ENCODE measurements around the gene MEI1. TPM values are rescaled to one million over a fixed set of nuclear protein-coding genes. Genes with fewer than 3 reads are reported as not detected.
"Not testable (repeated sequence)": the region's sequence is repeated elsewhere in the genome, so short reads cannot be mapped to it uniquely, and the experiment has no call there.

MEI1 gene
- total RNA-seq, 1 experiment from 2014 or later, result 0.24 TPM

DNA sequence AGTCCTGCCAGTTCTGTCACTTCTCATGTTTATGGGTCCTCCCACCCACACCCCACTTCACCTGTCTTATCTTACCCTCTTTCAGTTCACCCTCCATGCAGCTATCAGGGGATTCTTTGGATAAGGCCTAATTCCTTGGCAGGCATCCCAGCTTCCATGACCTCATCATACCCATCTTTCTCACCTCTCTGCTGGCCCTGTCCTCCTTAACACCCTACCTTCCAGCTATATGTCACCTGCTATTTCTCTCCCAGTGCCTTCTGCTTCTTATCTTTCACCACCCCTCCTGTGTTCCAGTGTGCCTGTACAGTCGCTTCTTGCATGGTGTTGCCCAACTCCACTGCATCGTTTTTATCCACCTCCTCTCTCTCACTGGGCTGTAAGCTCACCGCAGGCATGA is 38.9 kb upstream of the MEI1 start:
- Histone ChIP-seq H3K4me1 (ENCODE audit: insufficient read depth, low read length, poor library complexity, severe bottlenecking) (peaks cover 15% of the 10 kb centered on the region), H3K9me3 (ENCODE audit: low read depth, low read length, poor library complexity, severe bottlenecking) (no peaks in the 10 kb centered on the region), H3K36me3 (ENCODE audit: insufficient read depth, low read length, poor library complexity, severe bottlenecking) (peaks cover 90% of the 10 kb centered on the region), H3K27ac (ENCODE audit: low read depth, low read length, poor library complexity, severe bottlenecking) (no peak overlapping the region), H3K4me3 (ENCODE audit: low read depth, low read length, poor library complexity, severe bottlenecking) (no peak overlapping the region), H3K27me3 (replicated peaks; ENCODE audit: insufficient read depth, low read depth, low read length, poor library complexity) (no peaks in the 10 kb centered on the region)
- ChIA-PET POLR2A (ENCODE audit: low non-redundant PET) (no interaction called here), CTCF (no interaction called here)
- no peak for TF ChIP-seq EZH2 (IDR thresholded peaks at IDR 0.05; ENCODE audit: borderline replicate concordance, low read depth, low read length, poor library complexity, severe bottlenecking)
- TF ChIP-seq, protein P1, sequence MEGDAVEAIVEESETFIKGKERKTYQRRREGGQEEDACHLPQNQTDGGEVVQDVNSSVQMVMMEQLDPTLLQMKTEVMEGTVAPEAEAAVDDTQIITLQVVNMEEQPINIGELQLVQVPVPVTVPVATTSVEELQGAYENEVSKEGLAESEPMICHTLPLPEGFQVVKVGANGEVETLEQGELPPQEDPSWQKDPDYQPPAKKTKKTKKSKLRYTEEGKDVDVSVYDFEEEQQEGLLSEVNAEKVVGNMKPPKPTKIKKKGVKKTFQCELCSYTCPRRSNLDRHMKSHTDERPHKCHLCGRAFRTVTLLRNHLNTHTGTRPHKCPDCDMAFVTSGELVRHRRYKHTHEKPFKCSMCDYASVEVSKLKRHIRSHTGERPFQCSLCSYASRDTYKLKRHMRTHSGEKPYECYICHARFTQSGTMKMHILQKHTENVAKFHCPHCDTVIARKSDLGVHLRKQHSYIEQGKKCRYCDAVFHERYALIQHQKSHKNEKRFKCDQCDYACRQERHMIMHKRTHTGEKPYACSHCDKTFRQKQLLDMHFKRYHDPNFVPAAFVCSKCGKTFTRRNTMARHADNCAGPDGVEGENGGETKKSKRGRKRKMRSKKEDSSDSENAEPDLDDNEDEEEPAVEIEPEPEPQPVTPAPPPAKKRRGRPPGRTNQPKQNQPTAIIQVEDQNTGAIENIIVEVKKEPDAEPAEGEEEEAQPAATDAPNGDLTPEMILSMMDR (conservative IDR thresholded peaks at IDR 0.05; ENCODE audit: low read depth, low read length), result no peak
- BruUV-seq (replicated peaks), result no TSS peak
- intact Hi-C loops (cut with micrococcal nuclease; ENCODE audit: unreplicated experiment), result no loop called here
- DNase-seq (ENCODE audit: low spot score), result no peak

DNA sequence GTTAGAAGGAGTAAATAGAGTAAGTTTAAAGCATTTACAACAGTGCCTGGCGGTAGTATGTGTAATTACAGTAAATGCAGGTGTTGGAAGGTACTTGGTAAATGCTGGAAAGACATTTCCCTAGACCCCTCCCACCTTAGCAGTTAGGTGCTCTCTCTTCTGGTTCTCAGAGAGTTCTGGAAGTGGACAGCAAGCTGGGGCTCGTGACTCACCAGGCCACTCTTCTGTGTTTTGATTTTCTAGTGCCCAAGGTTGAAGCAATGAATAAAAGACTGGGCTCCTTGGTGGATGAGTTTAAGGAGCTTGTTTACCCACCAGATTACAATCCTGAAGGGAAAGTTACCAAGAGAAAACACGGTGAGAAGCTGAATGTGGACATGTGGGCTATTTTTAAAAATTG is 38.2 kb upstream of the MEI1 start:
- Histone ChIP-seq H3K4me3 (ENCODE audit: low read depth, low read length, poor library complexity, severe bottlenecking) (no peak overlapping the region), H3K27ac (ENCODE audit: low read depth, low read length, poor library complexity, severe bottlenecking) (no peak overlapping the region), H3K4me1 (ENCODE audit: insufficient read depth, low read length, poor library complexity, severe bottlenecking) (peaks cover 11% of the 10 kb centered on the region), H3K9me3 (ENCODE audit: low read depth, low read length, poor library complexity, severe bottlenecking) (no peaks in the 10 kb centered on the region), H3K27me3 (replicated peaks; ENCODE audit: insufficient read depth, low read depth, low read length, poor library complexity) (no peaks in the 10 kb centered on the region), H3K36me3 (ENCODE audit: insufficient read depth, low read length, poor library complexity, severe bottlenecking) (peaks cover 85% of the 10 kb centered on the region)
- ChIA-PET POLR2A (ENCODE audit: low non-redundant PET) (no interaction called here), CTCF (no interaction called here)
- no peak for DNase-seq (ENCODE audit: low spot score)
- no TSS peak for BruUV-seq (replicated peaks)
- intact Hi-C loops (cut with micrococcal nuclease; ENCODE audit: unreplicated experiment), result no loop called here
- TF ChIP-seq EZH2 (IDR thresholded peaks at IDR 0.05; ENCODE audit: borderline replicate concordance, low read depth, low read length, poor library complexity, severe bottlenecking), result no peak
- TF ChIP-seq, protein P1 (conservative IDR thresholded peaks at IDR 0.05; ENCODE audit: low read depth, low read length), result no peak

DNA sequence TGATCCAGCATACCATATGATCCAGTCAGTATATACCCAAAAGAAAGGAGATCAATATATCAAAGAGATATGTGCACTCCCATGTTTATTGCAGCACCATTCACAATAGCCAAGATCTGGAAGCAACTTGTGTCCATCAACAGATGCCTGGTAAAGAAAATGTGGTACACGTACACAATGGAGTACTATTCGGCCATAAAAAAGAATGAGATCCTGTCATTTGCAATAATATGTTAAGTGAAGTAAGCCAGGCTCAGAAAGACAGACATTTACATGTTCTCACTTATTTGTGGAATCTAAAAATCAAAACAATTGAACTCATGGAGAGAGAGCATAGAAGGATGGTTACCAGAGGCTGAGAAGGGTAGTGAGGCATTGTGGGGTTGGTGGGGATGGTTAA is 37.6 kb upstream of the MEI1 start:
- Histone ChIP-seq H3K4me3 (ENCODE audit: low read depth, low read length, poor library complexity, severe bottlenecking) (no peak overlapping the region), H3K27ac (ENCODE audit: low read depth, low read length, poor library complexity, severe bottlenecking) (no peak overlapping the region), H3K36me3 (ENCODE audit: insufficient read depth, low read length, poor library complexity, severe bottlenecking) (peaks cover 79% of the 10 kb centered on the region), H3K9me3 (ENCODE audit: low read depth, low read length, poor library complexity, severe bottlenecking) (no peaks in the 10 kb centered on the region), H3K4me1 (ENCODE audit: insufficient read depth, low read length, poor library complexity, severe bottlenecking) (peaks cover 5% of the 10 kb centered on the region), H3K27me3 (replicated peaks; ENCODE audit: insufficient read depth, low read depth, low read length, poor library complexity) (no peaks in the 10 kb centered on the region)
- no peak for TF ChIP-seq EZH2 (IDR thresholded peaks at IDR 0.05; ENCODE audit: borderline replicate concordance, low read depth, low read length, poor library complexity, severe bottlenecking)
- TF ChIP-seq, protein P1 (conservative IDR thresholded peaks at IDR 0.05; ENCODE audit: low read depth, low read length), result no peak
- ChIA-PET POLR2A (ENCODE audit: low non-redundant PET) (no interaction called here), CTCF (no interaction called here)
- intact Hi-C loops (cut with micrococcal nuclease; ENCODE audit: unreplicated experiment), result no loop called here
- BruUV-seq (replicated peaks), result no TSS peak
- no peak for DNase-seq (ENCODE audit: low spot score)

DNA sequence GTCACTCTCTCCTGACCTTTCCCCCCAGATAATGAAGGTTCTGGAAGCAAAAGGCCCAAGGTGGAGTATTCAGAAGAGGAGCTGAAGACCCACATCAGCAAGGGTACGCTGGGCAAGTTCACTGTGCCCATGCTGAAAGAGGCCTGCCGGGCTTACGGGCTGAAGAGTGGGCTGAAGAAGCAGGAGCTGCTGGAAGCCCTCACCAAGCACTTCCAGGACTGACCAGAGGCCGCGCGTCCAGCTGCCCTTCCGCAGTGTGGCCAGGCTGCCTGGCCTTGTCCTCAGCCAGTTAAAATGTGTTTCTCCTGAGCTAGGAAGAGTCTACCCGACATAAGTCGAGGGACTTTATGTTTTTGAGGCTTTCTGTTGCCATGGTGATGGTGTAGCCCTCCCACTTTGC is 35.7 kb upstream of the MEI1 start:
- H3K36me3 ChIP-seq (ENCODE audit: insufficient read depth, low read length, poor library complexity, severe bottlenecking), result peaks cover 61% of the 10 kb centered on the region

More for the DNA sequence above, 35.7 kb upstream of the MEI1 start:
- H3K4me3 ChIP-seq (ENCODE audit: low read depth, low read length, poor library complexity, severe bottlenecking); H3K27me3 ChIP-seq (replicated peaks; ENCODE audit: insufficient read depth, low read depth, low read length, poor library complexity); BruUV-seq (replicated peaks); intact Hi-C loops (cut with micrococcal nuclease; ENCODE audit: unreplicated experiment); H3K9me3 ChIP-seq (ENCODE audit: low read depth, low read length, poor library complexity, severe bottlenecking); H3K27ac ChIP-seq (ENCODE audit: low read depth, low read length, poor library complexity, severe bottlenecking); H3K4me1 ChIP-seq (ENCODE audit: insufficient read depth, low read length, poor library complexity, severe bottlenecking); DNase-seq (ENCODE audit: low spot score); CTCF ChIA-PET; POLR2A ChIA-PET (ENCODE audit: low non-redundant PET): not testable (repeated sequence)

Measured in A673 (cell line).